Fibroblast of the aortic adventitia (primary cell): ENCODE results near the gene SSH3. TPM values are rescaled to one million over a fixed set of nuclear protein-coding genes. Genes with fewer than 3 reads are reported as not detected.

ENCODE experiments used
- DNase-seq: peaks from one replicate; pipeline ENCODE4 v3.0.0-alpha.2; 2010; ENCODE audit warnings: low read depth
- H3K4me3 ChIP-seq: 2 replicates; pipeline ENCODE4 v1.5.1; 2011; ENCODE audit warnings: low read depth, mild to moderate bottlenecking, control low read depth, low read length, moderate library complexity
- CTCF ChIP-seq: IDR thresholded peaks from 2 replicates; pipeline ENCODE4 v1.5.1; 2011; ENCODE audit warnings: mild to moderate bottlenecking, low read length, control low read depth, inconsistent platforms; ENCODE audit not compliant: insufficient read depth
- total RNA-seq: library from RNA; depleted of rRNA; stranded (reverse); fragments of >200 nt; gene quantifications from 2 replicates; pipeline ENCODE4 v1.2.3, GENCODE V29; 2012; ENCODE audit warnings: low replicate concordance

SSH3 gene
- total RNA-seq, 1 donor, result 11.7 TPM

- DNase-seq, result no peak
- no peak for TF ChIP-seq CTCF
- H3K4me3 ChIP-seq, result peak overlapping the region; percentile 84
Measured at GRCh38 chr11:67302571-67303131, 679 bp upstream of the SSH3 start.

- H3K4me3 ChIP-seq, result peak overlapping the region; percentile 84
- DNase-seq, result no peak
- TF ChIP-seq CTCF, result no peak
Measured at GRCh38 chr11:67303835-67304411, 593 bp downstream of the SSH3 start.

- no peak for TF ChIP-seq CTCF
- no peak for DNase-seq
- H3K4me3 ChIP-seq, result peak overlapping the region; percentile 84
Measured at GRCh38 chr11:67304511-67305113, 1.3 kb downstream of the SSH3 start.

GRCh38 chr11:67306769-67307544 lies 3.6 kb downstream of the SSH3 start:
- TF ChIP-seq CTCF, result no peak
- H3K4me3 ChIP-seq, result no peak overlapping the region
- DNase-seq, result no peak

GRCh38 chr11:67307545-67308001 lies 4.2 kb downstream of the SSH3 start:
- DNase-seq, result no peak
- no peak for TF ChIP-seq CTCF

GRCh38 chr11:67308031-67308866 lies 4.9 kb downstream of the SSH3 start:
- DNase-seq, result no peak
- no peak overlapping the region for H3K4me3 ChIP-seq
- no peak for TF ChIP-seq CTCF

More at GRCh38 chr11:67307545-67308001, 4.2 kb downstream of the SSH3 start:
- H3K4me3 ChIP-seq, result no peak overlapping the region
